ENCODE measurements around the gene SH2D4B.

The SH2D4B gene

GRCh38 chr10:80649183-80649582 is 111.5 kb downstream of the SH2D4B start:
- no peak for DNase-seq

GRCh38 chr10:80655898-80656297 is 118.2 kb downstream of the SH2D4B start:
- DNase-seq = no peak

- no peak for DNase-seq
Measured at GRCh38 chr10:80658068-80658467, 120.4 kb downstream of the SH2D4B start.

- DNase-seq = no peak
Measured at GRCh38 chr10:80659289-80659688, 121.6 kb downstream of the SH2D4B start.

- no peak for DNase-seq
Measured at GRCh38 chr10:80660266-80660665, 122.6 kb downstream of the SH2D4B start.

- peak; percentile 89 for DNase-seq
Measured at GRCh38 chr10:80660736-80661135, 123.0 kb downstream of the SH2D4B start.

GRCh38 chr10:80661526-80661925 is 123.8 kb downstream of the SH2D4B start:
- no peak for DNase-seq

- peak; percentile 50 for DNase-seq
Measured at GRCh38 chr10:80662429-80663261, 124.9 kb downstream of the SH2D4B start.

- peak; percentile 34 for DNase-seq
Measured at GRCh38 chr10:80664071-80664680, 126.5 kb downstream of the SH2D4B start.

GRCh38 chr10:80669485-80669884 is 131.8 kb downstream of the SH2D4B start:
- DNase-seq = no peak

- no peak for DNase-seq
Measured at GRCh38 chr10:80670774-80671173, 133.1 kb downstream of the SH2D4B start.

- no peak for DNase-seq
Measured at GRCh38 chr10:80671847-80672246, 134.1 kb downstream of the SH2D4B start.

- no peak for DNase-seq
Measured at GRCh38 chr10:80672613-80673012, 134.9 kb downstream of the SH2D4B start.

- no peak for DNase-seq
Measured at GRCh38 chr10:80674809-80675208, 137.1 kb downstream of the SH2D4B start.

GRCh38 chr10:80681142-80681541 is 143.4 kb downstream of the SH2D4B start:
- DNase-seq = no peak

- no peak for DNase-seq
Measured at GRCh38 chr10:80684259-80684658, 146.6 kb downstream of the SH2D4B start.

GRCh38 chr10:80685355-80685754 is 147.7 kb downstream of the SH2D4B start:
- no peak for DNase-seq

- no peak for DNase-seq
Measured at GRCh38 chr10:80686734-80687475, 149.2 kb downstream of the SH2D4B start.

GRCh38 chr10:80687476-80687789 is 149.7 kb downstream of the SH2D4B start:
- no peak for DNase-seq

GRCh38 chr10:80690434-80690833 is 152.7 kb downstream of the SH2D4B start:
- no peak for DNase-seq

GRCh38 chr10:80691441-80691840 is 153.7 kb downstream of the SH2D4B start:
- no peak for DNase-seq

- DNase-seq = no peak
Measured at GRCh38 chr10:80693565-80693964, 155.9 kb downstream of the SH2D4B start.

GRCh38 chr10:80694930-80695329 is 157.2 kb downstream of the SH2D4B start:
- DNase-seq = no peak

All from MV-4-11 (cell line).